DMS53 (cell line): ENCODE results near the gene MOGAT3.

Experiments
- DNase-seq: peaks from one replicate; lab custom pipeline; 2025; lab: John Stamatoyannopoulos, UW

Gene MOGAT3

DNA sequence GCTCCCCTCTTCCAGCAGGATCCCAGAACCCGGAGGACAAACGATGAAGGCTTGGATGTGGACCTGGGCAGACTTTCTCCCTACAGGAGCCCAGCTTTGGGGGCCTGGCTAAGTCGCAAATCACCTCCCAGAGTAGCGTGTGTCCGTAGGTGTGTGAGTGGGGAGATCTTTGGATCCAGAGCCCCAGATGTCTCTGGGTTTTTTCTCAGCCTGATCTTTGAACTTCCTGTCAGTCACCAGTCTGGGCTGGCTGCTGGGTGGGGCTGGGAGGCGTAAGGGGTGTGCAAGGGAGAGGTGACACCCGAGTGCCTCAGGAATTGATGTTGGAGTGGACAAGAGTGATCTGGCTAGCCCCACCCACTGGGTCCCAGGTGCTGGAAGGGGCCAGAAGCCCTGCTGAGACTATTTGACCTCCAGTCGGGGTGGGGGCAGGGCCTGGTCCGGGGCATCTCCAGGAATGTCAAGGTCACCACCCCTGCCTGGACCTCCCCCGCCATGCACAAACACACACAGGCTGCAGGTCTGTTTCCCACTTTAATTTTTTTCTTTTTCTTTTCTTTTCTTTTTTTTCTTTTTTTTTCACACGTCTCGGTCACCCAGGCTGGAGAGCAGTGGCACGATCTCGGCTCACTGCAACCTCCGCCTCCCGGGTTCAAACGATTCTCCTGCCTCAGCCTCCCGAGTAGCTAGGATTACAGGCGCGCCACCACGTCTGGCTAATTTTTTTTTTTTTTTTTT is at the start of gene MOGAT3:
TSS of gene MOGAT3 (minus strand) at position 175 of the 738 bp plus-strand sequence. CDS start 182 bp downstream, outside the sequence.
- peak; percentile 47 for DNase-seq

GRCh38 chr7:101250324-101250723 is 49.5 kb upstream of the MOGAT3 start:
- DNase-seq: no peak

DNA sequence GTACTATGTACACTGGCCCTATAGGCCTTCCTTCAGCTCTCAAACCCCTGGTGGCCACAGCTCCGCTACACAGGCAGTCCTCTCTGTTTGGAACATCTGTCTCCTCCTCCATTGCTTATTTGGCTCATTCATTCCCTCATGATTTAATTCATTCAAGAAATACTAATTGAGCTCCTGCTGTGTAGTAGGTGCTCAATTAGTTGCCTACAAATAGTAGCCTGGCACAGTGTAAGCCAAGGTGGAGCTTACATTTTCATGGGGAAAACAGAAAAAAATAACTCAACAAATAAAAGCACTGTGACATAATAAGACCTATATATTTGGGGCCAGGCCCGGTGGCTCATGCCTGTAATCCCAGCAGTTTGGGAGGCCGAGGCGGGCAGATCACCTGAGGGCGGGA is 47.4 kb upstream of the MOGAT3 start:
- DNase-seq: no peak

DNA sequence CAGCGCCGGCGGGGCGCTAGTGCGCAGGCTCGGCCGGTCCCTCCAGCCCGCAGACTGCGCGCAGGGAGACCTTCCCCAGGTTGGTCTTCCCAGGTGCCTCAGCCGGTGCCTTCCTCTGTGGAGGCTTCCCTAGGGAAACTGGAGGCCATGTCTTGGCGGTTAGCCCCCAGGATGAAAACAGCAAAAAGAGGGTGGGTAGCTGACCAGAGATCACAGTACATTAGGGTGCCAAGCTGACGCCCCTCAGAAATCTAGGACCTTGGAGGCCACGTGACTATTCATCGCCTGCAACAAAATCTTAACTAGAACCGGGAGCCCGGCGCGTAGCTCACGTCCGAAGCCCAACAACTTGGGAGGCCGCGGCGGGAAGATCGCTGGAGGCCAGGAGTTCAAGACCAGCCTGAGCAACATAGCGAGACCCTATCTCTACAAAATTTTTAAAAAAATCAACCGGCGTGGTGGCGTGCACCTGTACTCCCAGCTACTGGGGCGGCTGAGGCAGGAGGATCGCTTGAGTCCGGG is 44.4 kb upstream of the MOGAT3 start:
- DNase-seq: no peak

DNA sequence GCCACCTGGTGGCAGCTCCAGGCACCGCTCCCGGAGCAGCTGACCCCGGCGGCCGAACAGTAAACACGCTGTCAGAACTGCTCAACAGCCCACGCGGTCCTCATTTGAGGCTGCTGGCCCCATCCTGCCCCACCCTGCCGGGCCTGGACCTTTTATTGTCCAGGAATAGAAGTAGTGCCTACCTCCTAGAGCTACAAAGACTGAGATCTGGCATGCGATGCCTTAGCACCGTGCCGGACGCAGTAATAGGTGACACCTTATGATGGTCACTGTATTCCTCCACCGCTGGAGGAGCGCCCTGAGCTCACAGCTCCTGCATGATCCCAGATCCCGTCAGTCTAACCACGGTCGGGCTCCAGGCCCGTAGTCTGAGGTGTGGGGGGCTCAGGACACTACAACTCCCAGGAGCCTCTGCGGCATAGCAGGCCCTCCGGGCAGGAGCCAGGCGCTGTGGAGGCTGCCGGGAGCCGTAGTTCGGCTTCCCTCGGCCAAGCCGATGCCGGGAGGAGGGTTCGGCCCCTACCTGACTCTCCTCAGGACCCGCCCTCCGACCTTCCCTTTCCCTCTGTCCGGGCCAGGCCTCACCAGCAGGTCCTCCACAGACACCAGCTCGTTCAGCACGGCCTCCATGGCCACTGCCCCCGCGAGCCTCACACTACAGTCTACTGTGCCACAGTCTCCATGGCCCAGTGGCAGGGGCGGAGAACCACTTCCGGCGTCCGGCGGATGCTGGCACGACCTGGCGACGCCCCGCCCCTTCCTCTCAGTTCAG is 43.7 kb upstream of the MOGAT3 start, which contains the start of gene FIS1:
TSS of gene FIS1 (minus strand) at position 707 of the 772 bp plus-strand sequence. CDS start at position 630, 77 bp downstream.
- peak; percentile 98 for DNase-seq

- DNase-seq: peak; percentile 63
Measured at GRCh38 chr7:101243646-101244374, 43.0 kb upstream of the MOGAT3 start.

DNA sequence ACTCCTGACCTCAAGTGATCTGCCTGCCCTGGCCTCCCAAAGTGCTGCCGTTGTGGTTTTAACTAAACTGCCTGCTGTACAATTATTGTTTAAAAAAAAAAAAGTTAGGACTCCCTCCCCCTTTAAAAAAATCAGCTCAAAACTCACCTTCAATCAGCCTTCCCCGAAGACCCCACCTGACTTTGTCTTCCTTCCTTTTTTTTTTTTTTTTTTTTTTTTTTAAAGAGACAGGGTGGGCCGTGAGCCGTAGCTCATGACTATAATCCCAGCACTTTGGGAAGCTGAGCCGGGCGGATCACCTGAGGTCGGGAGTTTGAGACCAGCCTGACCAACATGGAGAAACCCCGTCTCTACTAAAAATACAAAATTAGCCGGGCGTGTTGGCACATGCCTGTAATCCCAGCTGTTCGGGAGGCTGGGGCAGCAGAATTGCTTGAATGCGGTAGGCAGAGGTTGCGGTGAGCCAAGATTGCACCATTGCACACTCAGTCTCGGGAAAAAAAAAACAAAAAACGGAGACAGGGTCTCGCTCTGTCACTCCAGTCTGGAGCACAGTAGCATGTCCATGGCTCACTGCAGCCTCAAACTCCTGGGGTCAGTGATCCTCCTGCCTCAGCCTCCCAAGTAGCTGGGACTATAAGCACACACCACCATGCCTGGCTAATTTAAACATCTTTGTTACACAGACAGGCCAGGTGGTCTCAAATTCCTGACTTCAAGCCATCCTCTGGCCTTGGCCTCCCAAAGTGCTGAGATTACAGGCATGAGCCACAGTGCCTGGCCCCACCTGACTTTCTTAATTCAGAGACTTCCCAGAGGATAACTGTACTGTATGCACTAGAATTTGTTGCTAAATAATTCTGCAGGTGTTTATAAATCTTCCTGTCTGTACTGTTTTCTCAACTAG is 40.9 kb upstream of the MOGAT3 start:
- no peak for DNase-seq

DNA sequence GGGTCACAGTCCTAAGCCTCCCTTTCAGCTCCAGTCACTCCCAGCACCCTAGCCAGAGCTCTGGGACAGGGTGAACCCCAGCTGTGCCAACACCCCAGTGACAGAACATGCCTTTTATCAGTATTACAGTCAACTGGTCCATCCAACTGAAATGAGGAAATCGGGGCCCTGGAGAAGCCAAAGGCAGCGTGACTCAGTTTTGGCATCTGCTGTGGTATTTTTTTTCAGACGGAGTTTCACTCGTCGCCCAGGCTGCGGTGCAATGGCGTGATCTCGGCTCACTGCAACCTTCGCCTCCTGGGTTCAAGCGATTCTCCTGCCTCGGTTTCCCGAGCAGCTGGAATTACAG is 40.2 kb upstream of the MOGAT3 start:
- DNase-seq: no peak

DNA sequence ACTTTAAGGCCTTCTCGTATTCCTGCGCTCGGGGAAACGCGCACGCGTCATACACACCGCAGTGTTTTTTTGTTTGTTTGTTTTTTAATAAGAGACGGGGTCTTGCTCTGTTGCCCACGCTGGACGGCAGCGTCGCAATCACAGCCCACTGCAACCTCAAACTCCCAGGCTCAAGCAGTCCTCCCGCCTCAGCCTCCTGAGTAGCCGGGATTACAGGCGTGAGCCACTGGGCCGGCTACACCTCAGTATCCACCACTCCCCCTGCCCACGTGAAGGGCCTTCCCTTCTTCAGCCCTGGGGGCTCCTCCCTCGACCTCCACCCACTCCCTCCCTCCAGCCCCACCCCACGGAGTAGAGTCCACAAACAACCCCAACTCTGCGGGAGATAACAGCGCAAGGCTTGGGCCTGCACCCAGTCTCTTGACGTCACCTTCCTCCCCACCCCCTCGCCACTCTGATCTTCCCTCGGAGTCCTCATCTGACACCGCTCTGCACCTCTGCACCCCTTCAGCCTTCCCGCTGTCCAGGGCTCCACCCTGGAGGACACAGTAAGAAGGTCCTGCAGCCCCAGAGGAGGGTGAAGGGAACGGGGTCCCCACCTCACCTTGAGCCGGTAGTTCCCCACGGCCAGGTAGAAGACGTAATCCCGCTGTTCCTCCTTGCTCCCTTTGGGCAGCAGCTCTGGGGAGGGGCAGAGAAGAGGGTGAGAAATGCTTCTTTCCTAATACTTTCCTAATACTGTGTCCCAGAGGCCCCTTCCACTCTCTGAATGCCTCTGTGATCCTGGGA is 39.6 kb upstream of the MOGAT3 start:
- DNase-seq: no peak

DNA sequence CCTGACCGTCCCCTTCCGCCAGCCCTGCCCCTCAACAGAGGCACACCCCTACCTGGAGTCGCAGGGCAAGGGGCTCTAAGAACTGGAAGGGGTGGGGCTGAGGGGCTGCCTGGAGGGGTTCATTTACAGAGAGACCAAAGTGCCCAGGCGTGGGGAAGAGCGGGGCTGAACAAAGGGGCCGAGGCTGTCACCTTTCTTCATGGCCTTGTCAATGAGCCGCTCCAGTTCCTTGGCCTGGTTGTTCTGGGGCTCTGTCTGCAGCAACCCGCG is 39.0 kb upstream of the MOGAT3 start:
- no peak for DNase-seq

GRCh38 chr7:101239191-101239950 is 38.5 kb upstream of the MOGAT3 start:
- no peak for DNase-seq

- no peak for DNase-seq
Measured at GRCh38 chr7:101238226-101239182, 37.7 kb upstream of the MOGAT3 start.

- no peak for DNase-seq
Measured at GRCh38 chr7:101237206-101238067, 36.6 kb upstream of the MOGAT3 start, which contains the start of gene CLDN15. TSS of gene CLDN15 (minus strand) at chr7:101237802. CDS start at chr7:101237581, 221 bp downstream.

DNA sequence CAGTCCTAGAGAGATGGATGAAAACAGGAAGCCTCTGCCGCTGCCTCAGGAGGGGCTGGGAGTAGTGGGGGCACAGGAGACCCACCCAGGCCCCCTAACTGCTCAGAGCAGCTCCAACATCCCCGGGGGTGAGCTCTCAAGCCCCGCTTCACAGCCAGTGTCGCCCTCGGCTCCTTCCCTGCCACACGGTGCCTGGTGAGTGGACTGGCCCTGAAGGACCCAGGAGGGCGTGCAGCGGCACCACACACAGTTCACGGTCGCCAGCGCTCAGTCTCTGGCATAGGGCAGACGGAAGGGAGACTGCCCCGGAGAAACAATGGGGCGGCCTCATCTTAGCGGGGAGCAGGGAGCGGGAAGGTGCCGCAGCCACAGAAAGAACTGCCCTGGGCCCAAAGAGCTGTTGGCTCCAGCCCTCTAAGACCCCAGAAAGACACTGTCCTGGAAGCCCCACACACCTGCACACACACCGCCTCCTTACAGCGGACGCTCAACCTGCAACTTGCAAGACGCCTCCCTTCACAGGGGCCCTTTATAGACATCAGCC is 35.5 kb upstream of the MOGAT3 start:
- no peak for DNase-seq

GRCh38 chr7:101235522-101235921 is 34.7 kb upstream of the MOGAT3 start:
- no peak for DNase-seq

GRCh38 chr7:101235050-101235449 is 34.2 kb upstream of the MOGAT3 start:
- peak; percentile 53 for DNase-seq

DNA sequence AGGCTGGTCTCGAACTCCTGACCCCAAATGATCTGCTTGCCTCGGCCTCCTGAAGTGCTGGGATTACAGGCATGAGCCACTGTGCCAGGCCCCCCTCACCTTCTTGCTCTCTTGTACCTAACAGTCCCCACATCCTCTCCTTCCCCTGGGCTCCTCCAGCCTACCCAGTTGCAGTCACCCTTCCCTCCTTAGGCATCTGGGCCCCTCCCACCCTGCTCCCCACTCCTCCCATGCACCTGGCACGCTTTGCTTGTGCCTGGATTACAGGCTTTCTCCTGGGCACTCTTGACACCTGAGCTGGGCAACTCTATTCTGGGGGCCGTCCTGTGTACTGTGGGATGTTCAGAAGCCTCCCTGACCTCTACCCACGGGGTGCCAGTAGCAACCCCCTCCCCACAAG is 33.8 kb upstream of the MOGAT3 start:
- peak; percentile 43 for DNase-seq
